ENCODE results near the gene APOO. TPM values are rescaled to one million over a fixed set of nuclear protein-coding genes. Genes with fewer than 3 reads are reported as not detected.

Gene APOO
- total and polyA plus RNA-seq, 2 of the 13 experiments (the other 11 are each of a cell fraction or from before 2014, with no cell fraction given): 9.7 to 22.1 TPM

DNA sequence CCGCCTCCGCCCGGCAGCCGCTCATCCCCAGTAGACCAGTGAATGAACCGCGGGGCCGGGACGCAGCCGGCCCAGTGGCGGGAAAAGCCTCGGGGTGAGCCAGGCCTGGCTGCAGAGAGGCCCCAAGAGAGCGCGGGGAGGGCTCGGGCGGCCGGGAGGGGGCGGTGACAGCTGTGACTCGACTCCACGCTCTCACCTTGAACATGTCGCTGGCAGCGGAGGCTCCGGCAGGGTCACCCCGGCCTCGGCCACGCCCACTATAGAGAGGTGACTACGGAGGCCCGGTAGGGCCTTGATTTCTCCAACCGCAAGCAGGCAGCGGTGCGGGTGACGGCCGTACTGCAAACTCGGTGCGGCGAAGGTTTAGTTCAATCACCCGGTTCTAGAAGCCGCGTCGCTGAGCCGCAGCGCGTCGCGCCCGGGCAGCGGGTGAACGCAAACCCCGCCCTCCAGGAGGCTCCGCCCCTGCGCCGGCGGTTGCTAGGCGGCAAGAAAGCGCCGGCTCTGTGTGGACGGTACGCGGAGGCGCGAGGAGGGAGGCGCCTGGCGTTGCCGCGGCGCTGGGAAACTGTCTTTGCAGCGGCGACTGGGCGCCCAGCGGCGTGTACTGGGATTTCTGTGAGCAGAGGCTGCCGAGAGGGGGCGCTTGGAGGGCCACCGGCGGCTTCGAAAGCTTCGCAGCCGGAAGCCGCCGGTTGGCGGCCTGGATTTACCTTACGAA is at the start of gene APOO, which contains the start of gene CXorf58 (continued):
- TF ChIP-seq, protein P1, sequence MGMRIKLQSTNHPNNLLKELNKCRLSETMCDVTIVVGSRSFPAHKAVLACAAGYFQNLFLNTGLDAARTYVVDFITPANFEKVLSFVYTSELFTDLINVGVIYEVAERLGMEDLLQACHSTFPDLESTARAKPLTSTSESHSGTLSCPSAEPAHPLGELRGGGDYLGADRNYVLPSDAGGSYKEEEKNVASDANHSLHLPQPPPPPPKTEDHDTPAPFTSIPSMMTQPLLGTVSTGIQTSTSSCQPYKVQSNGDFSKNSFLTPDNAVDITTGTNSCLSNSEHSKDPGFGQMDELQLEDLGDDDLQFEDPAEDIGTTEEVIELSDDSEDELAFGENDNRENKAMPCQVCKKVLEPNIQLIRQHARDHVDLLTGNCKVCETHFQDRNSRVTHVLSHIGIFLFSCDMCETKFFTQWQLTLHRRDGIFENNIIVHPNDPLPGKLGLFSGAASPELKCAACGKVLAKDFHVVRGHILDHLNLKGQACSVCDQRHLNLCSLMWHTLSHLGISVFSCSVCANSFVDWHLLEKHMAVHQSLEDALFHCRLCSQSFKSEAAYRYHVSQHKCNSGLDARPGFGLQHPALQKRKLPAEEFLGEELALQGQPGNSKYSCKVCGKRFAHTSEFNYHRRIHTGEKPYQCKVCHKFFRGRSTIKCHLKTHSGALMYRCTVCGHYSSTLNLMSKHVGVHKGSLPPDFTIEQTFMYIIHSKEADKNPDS (CRISPR knock-in tag; IDR thresholded peaks at IDR 0.05): no peak
- TF ChIP-seq, protein P2, sequence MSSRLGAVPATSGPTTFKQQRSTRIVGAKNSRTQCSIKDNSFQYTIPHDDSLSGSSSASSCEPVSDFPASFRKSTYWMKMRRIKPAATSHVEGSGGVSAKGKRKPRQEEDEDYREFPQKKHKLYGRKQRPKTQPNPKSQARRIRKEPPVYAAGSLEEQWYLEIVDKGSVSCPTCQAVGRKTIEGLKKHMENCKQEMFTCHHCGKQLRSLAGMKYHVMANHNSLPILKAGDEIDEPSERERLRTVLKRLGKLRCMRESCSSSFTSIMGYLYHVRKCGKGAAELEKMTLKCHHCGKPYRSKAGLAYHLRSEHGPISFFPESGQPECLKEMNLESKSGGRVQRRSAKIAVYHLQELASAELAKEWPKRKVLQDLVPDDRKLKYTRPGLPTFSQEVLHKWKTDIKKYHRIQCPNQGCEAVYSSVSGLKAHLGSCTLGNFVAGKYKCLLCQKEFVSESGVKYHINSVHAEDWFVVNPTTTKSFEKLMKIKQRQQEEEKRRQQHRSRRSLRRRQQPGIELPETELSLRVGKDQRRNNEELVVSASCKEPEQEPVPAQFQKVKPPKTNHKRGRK (CRISPR knock-in tag; IDR thresholded peaks at IDR 0.05): no peak
- TF ChIP-seq ZNF275 (CRISPR knock-in tag; IDR thresholded peaks at IDR 0.05; ENCODE audit: borderline replicate concordance): no peak
- TF ChIP-seq ZMYM4 (CRISPR knock-in tag; IDR thresholded peaks at IDR 0.05): peak; percentile 82
- TF ChIP-seq ZBTB43 (CRISPR knock-in tag; conservative IDR thresholded peaks at IDR 0.05): no peak
- TF ChIP-seq HOXA5 (CRISPR knock-in tag; IDR thresholded peaks at IDR 0.05): peak; percentile 33; the same call in 1 of the 2 replicates
- TF ChIP-seq, protein P3, sequence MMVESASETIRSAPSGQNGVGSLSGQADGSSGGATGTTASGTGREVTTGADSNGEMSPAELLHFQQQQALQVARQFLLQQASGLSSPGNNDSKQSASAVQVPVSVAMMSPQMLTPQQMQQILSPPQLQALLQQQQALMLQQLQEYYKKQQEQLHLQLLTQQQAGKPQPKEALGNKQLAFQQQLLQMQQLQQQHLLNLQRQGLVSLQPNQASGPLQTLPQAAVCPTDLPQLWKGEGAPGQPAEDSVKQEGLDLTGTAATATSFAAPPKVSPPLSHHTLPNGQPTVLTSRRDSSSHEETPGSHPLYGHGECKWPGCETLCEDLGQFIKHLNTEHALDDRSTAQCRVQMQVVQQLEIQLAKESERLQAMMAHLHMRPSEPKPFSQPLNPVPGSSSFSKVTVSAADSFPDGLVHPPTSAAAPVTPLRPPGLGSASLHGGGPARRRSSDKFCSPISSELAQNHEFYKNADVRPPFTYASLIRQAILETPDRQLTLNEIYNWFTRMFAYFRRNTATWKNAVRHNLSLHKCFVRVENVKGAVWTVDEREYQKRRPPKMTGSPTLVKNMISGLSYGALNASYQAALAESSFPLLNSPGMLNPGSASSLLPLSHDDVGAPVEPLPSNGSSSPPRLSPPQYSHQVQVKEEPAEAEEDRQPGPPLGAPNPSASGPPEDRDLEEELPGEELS (CRISPR knock-in tag; IDR thresholded peaks at IDR 0.05): no peak; the same call in 1 of the 2 replicates
- no peak for TF ChIP-seq SYNCRIP (IDR thresholded peaks at IDR 0.05; ENCODE audit: insufficient read depth, low read depth, low read length)
- TF ChIP-seq ZNF660 (CRISPR knock-in tag; IDR thresholded peaks at IDR 0.05; ENCODE audit: borderline replicate concordance, low read depth): no peak
- TF ChIP-seq FLYWCH1 (CRISPR knock-in tag; IDR thresholded peaks at IDR 0.05): no peak
- no peak for TF ChIP-seq ZNF337 (CRISPR knock-in tag; IDR thresholded peaks at IDR 0.05; ENCODE audit: borderline replicate concordance, low read depth)
- 0 out of 2 replicates have a peak, but pooled peaks have one; percentile 49 for TF ChIP-seq SMYD3 (CRISPR knock-in tag; IDR thresholded peaks at IDR 0.05)
- TF ChIP-seq ZBTB7A (CRISPR knock-in tag; IDR thresholded peaks at IDR 0.05): no peak
- TF ChIP-seq ZSCAN31 (CRISPR knock-in tag; IDR thresholded peaks at IDR 0.05; ENCODE audit: low read depth): peak; percentile 31; the same call in 1 of the 2 replicates
- no peak for TF ChIP-seq SIN3B (IDR thresholded peaks at IDR 0.05; ENCODE audit: low read length)
- TF ChIP-seq STAG1 (CRISPR knock-in tag; IDR thresholded peaks at IDR 0.05): peak; percentile 47
- no peak for TF ChIP-seq EED (CRISPR knock-in tag; IDR thresholded peaks at IDR 0.05)
- 0 out of 2 replicates have a peak, but pooled peaks have one; percentile 49 for TF ChIP-seq ZNF510 (CRISPR knock-in tag; IDR thresholded peaks at IDR 0.05; ENCODE audit: low read depth)
- TF ChIP-seq TBL1XR1 (IDR thresholded peaks at IDR 0.05; ENCODE audit: borderline replicate concordance, low read length, partially characterized antibody): no peak
- peak; percentile 97 for TF ChIP-seq ZBTB25 (CRISPR knock-in tag; IDR thresholded peaks at IDR 0.05)
